A549 (cell line): Measurements from ENCODE around the gene DENND10. TPM values are rescaled to one million over a fixed set of nuclear protein-coding genes. Genes with fewer than 3 reads are reported as not detected.

Source experiments
- polyA plus RNA-seq, 4 experiments: library from polyadenylated mRNA; depleted of rRNA in 3 of 4; stranded (reverse); fragments of >200 nt; fragmentation: RNase III in 1 of 4; extraction: RNeasy Plus Mini Kit Qiagen cat#74134 plus additional on column Dnase treatment in 1 of 4; gene quantifications; 2 replicates in 3 of 4; 3 replicates in 1 of 4; pipeline ENCODE4 v1.2.3, GENCODE V29; 2011 to 2017
- small RNA-seq, 6 experiments: library from RNA; depleted of rRNA; stranded (forward); fragments of <200 nt; gene quantifications; one replicate each; pipeline ENCODE3, GENCODE V24; 2012

DENND10 gene
- polyA plus RNA-seq, 2 of the 4 experiments (the other 2 are of a cell fraction), result 49.7 to 94.3 TPM

Small RNA genes within 50 kb of the gene (small RNA-seq; reads per million reads assigned to genes)
- gene AL355598.1 (0 reads per million in 6 experiments), gene RF00413 (0 to 3.6 (median 0.08) reads per million in 6 experiments), gene SNORA19 (0 to 8.2 (median 0) reads per million in 6 experiments)

Other genes starting within 250 kb of the DENND10 start
- gene NANOS1, start 74.4 kb upstream of the DENND10 start, polyA plus RNA-seq (2011; rRNA removed), result 2.7 and 2.9 TPM in 2 replicates
- gene NANOS1, start 74.4 kb upstream of the DENND10 start, polyA plus RNA-seq (2017; fragmentation: RNase III; extraction: RNeasy Plus Mini Kit Qiagen cat#74134 plus additional on column Dnase treatment), result 1.4 to 1.7 TPM (median 1.7 TPM) in 3 replicates
- gene EIF3A, start 23.3 kb upstream of the DENND10 start, polyA plus RNA-seq (2011; rRNA removed), result 71.0 and 134 TPM in 2 replicates
- gene EIF3A, start 23.3 kb upstream of the DENND10 start, polyA plus RNA-seq (2017; fragmentation: RNase III; extraction: RNeasy Plus Mini Kit Qiagen cat#74134 plus additional on column Dnase treatment), result 144 to 154 TPM (median 152 TPM) in 3 replicates
- 59.4 and 66.0 TPM in 2 replicates for gene SFXN4, start 61.6 kb downstream of the DENND10 start, polyA plus RNA-seq (2011; rRNA removed)
- 39.3 to 44.2 TPM (median 42.7 TPM) in 3 replicates for gene SFXN4, start 61.6 kb downstream of the DENND10 start, polyA plus RNA-seq (2017; fragmentation: RNase III; extraction: RNeasy Plus Mini Kit Qiagen cat#74134 plus additional on column Dnase treatment)
- 673 and 678 TPM in 2 replicates for gene PRDX3, start 74.7 kb downstream of the DENND10 start, polyA plus RNA-seq (2011; rRNA removed)
- 432 to 442 TPM (median 432 TPM) in 3 replicates for gene PRDX3, start 74.7 kb downstream of the DENND10 start, polyA plus RNA-seq (2017; fragmentation: RNase III; extraction: RNeasy Plus Mini Kit Qiagen cat#74134 plus additional on column Dnase treatment)
- 5.0 and 5.4 TPM in 2 replicates for gene GRK5, start 103.5 kb downstream of the DENND10 start, polyA plus RNA-seq (2011; rRNA removed)
- 7.7 to 7.9 TPM (median 7.8 TPM) in 3 replicates for gene GRK5, start 103.5 kb downstream of the DENND10 start, polyA plus RNA-seq (2017; fragmentation: RNase III; extraction: RNeasy Plus Mini Kit Qiagen cat#74134 plus additional on column Dnase treatment)